SU-DHL-6 (cell line): ENCODE measurements around the gene OTUD4.

ENCODE experiments used
- H2AFZ ChIP-seq: fragments of 200-600 bp; sonication (generic); 2 replicates; pipeline ENCODE4 v1.6.1; 2014; ENCODE audit warnings: low read depth, mild to moderate bottlenecking, moderate library complexity, mixed read lengths, antibody characterized with exemption, low read length; ENCODE audit not compliant: severe bottlenecking
- H3F3A ChIP-seq: fragments of 200-600 bp; shearing (Covaris generic); 2 replicates; pipeline ENCODE4 v1.6.0; 2016; ENCODE audit warnings: antibody characterized with exemption, mild to moderate bottlenecking; ENCODE audit not compliant: insufficient read depth
- H3K27ac ChIP-seq: fragments of 200-600 bp; sonication (generic); 2 replicates; pipeline ENCODE4 v1.5.1; 2016; ENCODE audit warnings: low read depth, mild to moderate bottlenecking, low read length, moderate library complexity, mixed read lengths
- H3K27me3 ChIP-seq: fragments of 200-600 bp; sonication (generic), shearing (Covaris generic); 2 replicates; pipeline ENCODE4 v1.6.0; 2014; ENCODE audit warnings: mild to moderate bottlenecking, low read length
- H3K36me3 ChIP-seq: fragments of 200-600 bp; sonication (generic); 2 replicates; pipeline ENCODE4 v1.6.1; 2014; ENCODE audit warnings: mild to moderate bottlenecking, low read length, mixed read lengths
- H3K4me2 ChIP-seq: fragments of 300-600, 200-600 bp; shearing (Covaris generic), sonication (generic); 2 replicates; pipeline ENCODE4 v1.6.0; 2014; ENCODE audit warnings: low read length, low read depth, mild to moderate bottlenecking; ENCODE audit not compliant: poor library complexity, severe bottlenecking
- H3K4me3 ChIP-seq: fragments of 200-600 bp; sonication (generic); 2 replicates; pipeline ENCODE4 v1.5.1; 2014; ENCODE audit warnings: antibody characterized with exemption, low read length, mild to moderate bottlenecking, mixed read lengths; ENCODE audit not compliant: insufficient read depth, poor library complexity, severe bottlenecking
- H3K79me2 ChIP-seq: fragments of 200-600 bp; sonication (generic); 2 replicates; pipeline ENCODE4 v1.6.1; 2014; ENCODE audit warnings: mild to moderate bottlenecking, low read length, moderate library complexity; ENCODE audit not compliant: insufficient read depth
- H3K9ac ChIP-seq: fragments of 200-600 bp; sonication (generic); 2 replicates; pipeline ENCODE4 v1.7.0; 2014; ENCODE audit warnings: mild to moderate bottlenecking, low read length
- H3K9me2 ChIP-seq: fragments of 200-600 bp; sonication (generic); replicated peaks from 2 replicates; pipeline ENCODE4 v1.6.1; 2014; ENCODE audit warnings: low read length; ENCODE audit not compliant: insufficient read depth
- H3K9me3 ChIP-seq: fragments of 200-600 bp; sonication (generic); 2 replicates; pipeline ENCODE4 v1.6.1; 2014; ENCODE audit warnings: low read length, mixed read lengths; ENCODE audit not compliant: insufficient read depth
- H4K20me1 ChIP-seq: fragments of 200-600 bp; sonication (generic); 2 replicates; pipeline ENCODE4 v1.6.1; 2014; ENCODE audit warnings: low read depth, mild to moderate bottlenecking, antibody characterized with exemption, low read length, moderate library complexity, mixed read lengths
- CTCF ChIP-seq: fragments of 200-600 bp; sonication (generic); IDR thresholded peaks from one replicate; pipeline ENCODE4 v1.5.1; 2017; ENCODE audit warnings: antibody characterized with exemption, mild to moderate bottlenecking, low read length, moderate library complexity; ENCODE audit not compliant: insufficient read depth, poor library complexity, severe bottlenecking
- EZH2phosphoT487 ChIP-seq: fragments of 200-600 bp; sonication (generic), shearing (Covaris generic); conservative IDR thresholded peaks from 2 replicates; pipeline ENCODE4 v1.6.1; 2018; ENCODE audit warnings: mild to moderate bottlenecking, antibody characterized with exemption, low read length, moderate library complexity, mixed read lengths

The OTUD4 gene

DNA sequence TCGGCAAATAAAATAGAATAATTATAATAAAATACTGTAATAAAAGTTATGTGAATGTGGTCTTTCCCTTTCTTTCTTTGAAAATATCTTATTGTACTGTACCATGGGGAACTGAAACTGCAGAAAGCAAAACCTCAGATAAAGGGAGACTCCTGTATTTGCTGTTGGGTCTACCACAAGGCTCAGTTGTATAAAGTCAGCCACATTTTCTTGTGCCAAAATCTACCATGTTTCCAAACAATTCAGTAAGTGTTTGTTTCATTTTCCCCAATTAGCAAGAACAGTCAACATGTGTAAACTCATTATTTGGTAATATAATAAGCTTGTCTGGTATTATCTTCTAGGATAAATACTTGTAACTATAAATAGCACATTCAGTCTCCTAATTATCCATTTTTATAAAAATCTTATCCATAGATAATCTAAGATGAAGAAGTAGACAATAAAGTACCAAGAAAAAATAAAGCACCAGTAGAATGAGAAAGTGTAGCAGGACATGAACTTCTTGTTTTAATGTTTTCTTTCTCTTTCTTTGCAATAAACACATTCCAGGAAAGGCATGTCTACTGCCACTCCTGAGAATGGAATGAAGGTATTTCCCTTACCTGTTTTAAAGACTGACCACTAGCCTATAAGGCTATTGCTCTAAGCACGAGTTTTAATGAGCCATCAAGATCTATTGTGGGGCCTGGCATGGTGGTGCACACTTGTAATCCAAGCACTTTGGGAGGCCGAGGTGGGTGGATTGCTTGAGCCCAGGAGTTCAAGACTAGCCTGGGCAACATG lies 15.0 kb upstream of the OTUD4 start:
- H3K4me3 ChIP-seq: no peak overlapping the region
- H3K9me3 ChIP-seq: no peaks in the 10 kb centered on the region
- no peaks in the 10 kb centered on the region for H3K27me3 ChIP-seq
- no peak for TF ChIP-seq CTCF
- TF ChIP-seq EZH2phosphoT487: no peak
- no peak overlapping the region for H2AFZ ChIP-seq
- H3K36me3 ChIP-seq: no peaks in the 10 kb centered on the region
- no peaks in the 10 kb centered on the region for H4K20me1 ChIP-seq
- H3K27ac ChIP-seq: no peak overlapping the region
- no peak overlapping the region for H3K9ac ChIP-seq
- no peak overlapping the region for H3K4me2 ChIP-seq
- H3F3A ChIP-seq: 0 out of 2 replicates have a peak, but pooled peaks cover 7% of the 10 kb centered on the region
- H3K79me2 ChIP-seq: no peaks in the 10 kb centered on the region
- H3K9me2 ChIP-seq: no peaks in the 10 kb centered on the region

- 0 out of 2 replicates have a peak, but pooled peaks cover 7% of the 10 kb centered on the region for H3F3A ChIP-seq
- no peaks in the 10 kb centered on the region for H3K36me3 ChIP-seq
- no peaks in the 10 kb centered on the region for H3K79me2 ChIP-seq
- no peaks in the 10 kb centered on the region for H3K27me3 ChIP-seq
- no peak overlapping the region for H3K4me3 ChIP-seq
- H3K27ac ChIP-seq: no peak overlapping the region
- no peak overlapping the region for H3K4me2 ChIP-seq
- no peak overlapping the region for H2AFZ ChIP-seq
- TF ChIP-seq EZH2phosphoT487: no peak
- TF ChIP-seq CTCF: no peak
- H4K20me1 ChIP-seq: no peaks in the 10 kb centered on the region
- no peaks in the 10 kb centered on the region for H3K9me3 ChIP-seq
- no peak overlapping the region for H3K9ac ChIP-seq
- no peaks in the 10 kb centered on the region for H3K9me2 ChIP-seq
These were observed 9.6 kb upstream of the OTUD4 start for GRCh38 chr4:145189981-145190380.

GRCh38 chr4:145186729-145187128 lies 6.3 kb upstream of the OTUD4 start:
- TF ChIP-seq CTCF: no peak
- TF ChIP-seq EZH2phosphoT487: no peak
- peak overlapping the region; percentile 41 for H3K4me2 ChIP-seq
- no peak overlapping the region for H3K4me3 ChIP-seq
- peaks cover 4% of the 10 kb centered on the region for H3F3A ChIP-seq
- no peaks in the 10 kb centered on the region for H3K9me3 ChIP-seq
- H3K27ac ChIP-seq: no peak overlapping the region
- no peaks in the 10 kb centered on the region for H3K27me3 ChIP-seq
- H3K9ac ChIP-seq: no peak overlapping the region
- H2AFZ ChIP-seq: no peak overlapping the region
- no peaks in the 10 kb centered on the region for H3K79me2 ChIP-seq
- no peaks in the 10 kb centered on the region for H3K9me2 ChIP-seq
- no peaks in the 10 kb centered on the region for H4K20me1 ChIP-seq
- H3K36me3 ChIP-seq: no peaks in the 10 kb centered on the region
